Common myeloid progenitor, CD34-positive (primary cell): ENCODE data around the gene SH3GL1.

Experiments
- CTCF ChIA-PET: fragments of 350-600 bp; sonication (Branson Sonifier 250); formaldehyde crosslinking; loops from one replicate; lab custom pipeline; 2021; ENCODE audit warnings: antibody characterized with exemption; lab: Charles Lee
- POLR2A ChIA-PET: fragments of 350-600 bp; sonication (Branson Sonifier 250); formaldehyde crosslinking; loops from one replicate; lab custom pipeline; 2021; ENCODE audit warnings: antibody characterized with exemption; lab: Charles Lee
- DNase-seq, 3 donors: peaks; one replicate each; pipeline versions ENCODE4 v3.0.0 to v3.0.0-alpha.2; 2013
- H3K27ac ChIP-seq, 2 experiments: 1 replicate in 1 of 2; 2 replicates in 1 of 2; pipeline ENCODE4 v1.7.0; 2013; ENCODE audit warnings: inconsistent platforms in 2 of 2, low read length in 2 of 2, mild to moderate bottlenecking in 2 of 2, low read depth in 1 of 2, moderate library complexity in 1 of 2; ENCODE audit not compliant: severe bottlenecking in 2 of 2, insufficient read depth in 1 of 2, poor library complexity in 1 of 2
- H3K27me3 ChIP-seq, 5 experiments: replicated peaks in 2 of 5; 1 replicate in 3 of 5; 2 replicates in 2 of 5; pipeline versions ENCODE4 v1.6.1 to v1.7.0; 2013; ENCODE audit warnings: low read length in 4 of 5, mild to moderate bottlenecking in 2 of 5, moderate library complexity in 2 of 5, inconsistent platforms in 1 of 5; ENCODE audit not compliant: insufficient read depth in 5 of 5, control insufficient read depth in 4 of 5
- H3K36me3 ChIP-seq, 4 experiments: 1 replicate in 2 of 4; 2 replicates in 2 of 4; pipeline versions ENCODE4 v1.6.1 to v1.7.0; 2013; ENCODE audit warnings: low read length in 3 of 4, control low read depth in 1 of 4, mild to moderate bottlenecking in 1 of 4; ENCODE audit not compliant: control insufficient read depth in 4 of 4, insufficient read depth in 4 of 4
- H3K4me1 ChIP-seq, 4 experiments: 1 replicate in 3 of 4; 2 replicates in 1 of 4; pipeline versions ENCODE4 v1.6.1 to v1.7.1; 2013; ENCODE audit warnings: low read length in 3 of 4, mild to moderate bottlenecking in 3 of 4, control low read depth in 1 of 4, inconsistent platforms in 1 of 4, moderate library complexity in 1 of 4; ENCODE audit not compliant: control insufficient read depth in 4 of 4, insufficient read depth in 4 of 4; ENCODE audit errors: control extremely low read depth in 1 of 4
- H3K4me3 ChIP-seq, 7 experiments: 1 replicate in 4 of 7; 2 replicates in 3 of 7; pipeline versions ENCODE4 v1.5.1 to v1.7.0; 2013; ENCODE audit warnings: mild to moderate bottlenecking in 7 of 7, low read length in 6 of 7, moderate library complexity in 6 of 7, inconsistent platforms in 2 of 7, low read depth in 2 of 7, control low read depth in 1 of 7; ENCODE audit not compliant: insufficient read depth in 4 of 7, control insufficient read depth in 1 of 7; ENCODE audit errors: extremely low read depth in 1 of 7
- H3K9me3 ChIP-seq, 5 experiments: 1 replicate in 4 of 5; 2 replicates in 1 of 5; pipeline versions ENCODE4 v1.6.1 to v1.7.1; 2013; ENCODE audit warnings: low read length in 4 of 5, mild to moderate bottlenecking in 2 of 5, inconsistent platforms in 1 of 5, low read depth in 1 of 5, moderate library complexity in 1 of 5; ENCODE audit not compliant: control insufficient read depth in 4 of 5, insufficient read depth in 2 of 5; ENCODE audit errors: control extremely low read depth in 1 of 5
- WGBS: methylation state at CpG from one replicate; pipeline ENCODE4 v1.1.5; 2013; ENCODE audit not compliant: insufficient coverage; 5-methylcytosine and 5-hydroxymethylcytosine counted together

The SH3GL1 gene

GRCh38 chr19:4327252-4327876 lies 73.0 kb downstream of the SH3GL1 start:
- Histone ChIP-seq H3K27ac (no peak overlapping the region), H3K9me3 (no peaks in the 10 kb centered on the region), H3K4me3 (peak overlapping the region; percentile 13 to 82 (median 57)), H3K4me1 (peaks cover 0 to 27% (median 24%) of the 10 kb centered on the region in 4 experiments), H3K27me3 (peaks cover 0 to 20% (median 7%) of the 10 kb centered on the region in 5 experiments), H3K36me3 (no peaks in the 10 kb centered on the region)
- DNase-seq: peak; percentile 71 to 83 (median 72)
- WGBS: 2% methylated on average over 28 of the region's 30 CpGs
- CTCF ChIA-PET: interaction anchor here (0.9 to 1.1 kb wide), 2 partner anchors 8 to 60 kb away, joined by 4 to 5 read pairs; no protein-coding TSS in a partner anchor
- POLR2A ChIA-PET: interaction anchor here (1.1 kb wide), 2 partner anchors 16 to 73 kb away, joined by 3 to 5 read pairs; partner anchors contain the start of genes MPND and SH3GL1

- no peaks in the 10 kb centered on the region for H3K9me3 ChIP-seq
- 2% methylated on average over 20 of the region's 33 CpGs for WGBS
- POLR2A ChIA-PET: no interaction called here
- peaks cover 0 to 27% (median 24%) of the 10 kb centered on the region in 4 experiments for H3K4me1 ChIP-seq
- H3K4me3 ChIP-seq: peak overlapping the region in 3 of 7 experiments; percentile 51 to 82 (median 57)
- no peaks in the 10 kb centered on the region for H3K36me3 ChIP-seq
- peaks cover 0 to 20% (median 7%) of the 10 kb centered on the region in 5 experiments for H3K27me3 ChIP-seq
- H3K27ac ChIP-seq: no peak overlapping the region
- CTCF ChIA-PET: interaction anchor here (1.5 kb wide), 1 partner anchor 25 kb away, joined by 3 read pairs; no protein-coding TSS in a partner anchor
- DNase-seq: peak in 2 of 3 donors; percentile 47 to 55
Observed at GRCh38 chr19:4326837-4327251, 73.5 kb downstream of the SH3GL1 start.

GRCh38 chr19:4326215-4326836 lies 74.0 kb downstream of the SH3GL1 start:
- DNase-seq: no peak
- H3K27me3 ChIP-seq: peaks cover 0 to 20% (median 7%) of the 10 kb centered on the region in 5 experiments
- peaks cover 0 to 1% (median 0%) of the 10 kb centered on the region in 5 experiments for H3K9me3 ChIP-seq
- H3K36me3 ChIP-seq: no peaks in the 10 kb centered on the region
- WGBS: 48% methylated on average over 7 of the region's 13 CpGs
- CTCF ChIA-PET: interaction anchor here (1.5 kb wide), 1 partner anchor 26 kb away, joined by 3 read pairs; no protein-coding TSS in a partner anchor
- H3K4me1 ChIP-seq: peaks cover 0 to 27% (median 24%) of the 10 kb centered on the region in 4 experiments
- POLR2A ChIA-PET: no interaction called here
- peak overlapping the region in 2 of 7 experiments; percentile 57 to 82 for H3K4me3 ChIP-seq
- H3K27ac ChIP-seq: no peak overlapping the region

GRCh38 chr19:4324228-4324627 lies 76.1 kb downstream of the SH3GL1 start:
- Histone ChIP-seq H3K4me1 (peaks cover 0 to 26% (median 23%) of the 10 kb centered on the region in 4 experiments), H3K4me3 (no peak overlapping the region), H3K36me3 (no peaks in the 10 kb centered on the region), H3K27ac (no peak overlapping the region), H3K27me3 (peaks cover 0 to 20% (median 7%) of the 10 kb centered on the region in 5 experiments), H3K9me3 (peaks cover 0 to 6% (median 0%) of the 10 kb centered on the region in 5 experiments)
- 89% methylated on average over 10 of the region's 12 CpGs for WGBS
- POLR2A ChIA-PET: no interaction called here
- CTCF ChIA-PET: interaction anchor here (1.8 kb wide), 1 partner anchor 28 kb away, joined by 7 read pairs; no protein-coding TSS in a partner anchor
- no peak for DNase-seq

GRCh38 chr19:4323692-4324091 lies 76.7 kb downstream of the SH3GL1 start:
- ChIA-PET CTCF (interaction anchor here (1.8 kb wide), 1 partner anchor 28 kb away, joined by 7 read pairs; no protein-coding TSS in a partner anchor), POLR2A (interaction anchor here (0.6 kb wide), 1 partner anchor 96 kb away, joined by 3 read pairs; no protein-coding TSS in a partner anchor)
- Histone ChIP-seq H3K36me3 (no peaks in the 10 kb centered on the region), H3K4me1 (peaks cover 0 to 23% (median 20%) of the 10 kb centered on the region in 4 experiments), H3K9me3 (peaks cover 0 to 6% (median 0%) of the 10 kb centered on the region in 5 experiments), H3K4me3 (no peak overlapping the region), H3K27me3 (peaks cover 0 to 20% (median 7%) of the 10 kb centered on the region in 5 experiments), H3K27ac (no peak overlapping the region)
- WGBS: 92% methylated on average over 8 of the region's 9 CpGs
- no peak for DNase-seq

- DNase-seq: no peak
- WGBS: 90% methylated on average over 31 of the region's 37 CpGs
- Histone ChIP-seq H3K4me3 (no peak overlapping the region), H3K9me3 (peaks cover 0 to 6% (median 0%) of the 10 kb centered on the region in 5 experiments), H3K27me3 (peaks cover 0 to 20% (median 7%) of the 10 kb centered on the region in 5 experiments), H3K27ac (no peak overlapping the region), H3K36me3 (no peaks in the 10 kb centered on the region), H3K4me1 (peaks cover 0 to 22% (median 18%) of the 10 kb centered on the region in 4 experiments)
- ChIA-PET CTCF (interaction anchor here (1.8 to 4.6 kb wide), 2 partner anchors 17 to 29 kb away, joined by 7 to 18 read pairs; no protein-coding TSS in a partner anchor), POLR2A (interaction anchor here (0.6 kb wide), 1 partner anchor 97 kb away, joined by 3 read pairs; no protein-coding TSS in a partner anchor)
Observed at GRCh38 chr19:4322942-4323665, 77.2 kb downstream of the SH3GL1 start.
